DMS79 (cell line): ENCODE results near the gene KRTAP10-5.
"Not testable (repeated sequence)": the region's sequence is repeated elsewhere in the genome, so short reads cannot be mapped to it uniquely, and the experiment has no call there.

Experiments used
- DNase-seq: peaks from one replicate; lab custom pipeline; 2025; lab: John Stamatoyannopoulos, UW

KRTAP10-5 gene

GRCh38 chr21:44571844-44572782 lies 8.3 kb downstream of the KRTAP10-5 start:
- DNase-seq: no peak

GRCh38 chr21:44571296-44571695 lies 9.1 kb downstream of the KRTAP10-5 start:
- DNase-seq: no peak

GRCh38 chr21:44569861-44570517 lies 10.4 kb downstream of the KRTAP10-5 start:
- DNase-seq: no peak

- no peak for DNase-seq
Measured at GRCh38 chr21:44568667-44569556, 11.5 kb downstream of the KRTAP10-5 start.

DNA sequence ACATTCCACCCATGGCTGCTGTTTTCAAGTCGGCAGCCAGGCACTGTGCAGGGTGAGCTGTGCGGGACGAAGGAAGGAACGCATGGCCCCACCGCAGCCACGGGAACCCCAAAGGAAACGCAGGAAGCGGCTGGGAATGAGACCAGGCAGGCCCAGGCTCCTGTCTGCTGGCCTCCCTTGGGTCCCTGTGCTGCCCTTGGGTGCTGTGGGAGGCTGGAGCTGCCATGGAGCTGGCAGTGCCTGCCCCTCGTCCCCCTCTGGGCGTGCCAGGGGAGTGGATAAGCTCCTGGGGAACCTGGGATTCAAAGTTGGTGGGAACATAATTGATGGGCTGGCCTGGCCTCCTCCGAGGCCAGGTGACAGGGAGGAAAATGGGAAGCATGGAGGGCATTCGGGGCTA lies 12.1 kb downstream of the KRTAP10-5 start:
- no peak for DNase-seq

- DNase-seq: no peak
Measured at GRCh38 chr21:44567481-44568171, 12.8 kb downstream of the KRTAP10-5 start.

DNA sequence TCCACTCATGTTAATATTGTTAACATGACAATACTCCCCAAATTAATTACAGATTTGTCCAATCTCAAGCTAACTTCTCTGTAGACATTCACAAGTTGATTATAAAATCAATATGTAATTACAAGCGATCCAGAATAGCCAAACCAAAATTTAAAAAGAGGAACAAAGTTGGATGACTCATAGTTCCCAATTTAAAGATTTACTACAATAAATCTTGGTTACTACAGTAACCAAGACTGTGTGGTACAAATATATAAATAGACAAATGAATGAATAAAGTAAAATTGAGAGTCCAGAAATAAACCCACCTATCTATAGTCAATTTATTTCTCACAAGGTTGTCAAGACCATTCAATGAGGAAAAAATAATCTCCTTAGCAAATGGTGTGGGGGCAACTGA lies 14.0 kb downstream of the KRTAP10-5 start:
- no peak for DNase-seq

DNA sequence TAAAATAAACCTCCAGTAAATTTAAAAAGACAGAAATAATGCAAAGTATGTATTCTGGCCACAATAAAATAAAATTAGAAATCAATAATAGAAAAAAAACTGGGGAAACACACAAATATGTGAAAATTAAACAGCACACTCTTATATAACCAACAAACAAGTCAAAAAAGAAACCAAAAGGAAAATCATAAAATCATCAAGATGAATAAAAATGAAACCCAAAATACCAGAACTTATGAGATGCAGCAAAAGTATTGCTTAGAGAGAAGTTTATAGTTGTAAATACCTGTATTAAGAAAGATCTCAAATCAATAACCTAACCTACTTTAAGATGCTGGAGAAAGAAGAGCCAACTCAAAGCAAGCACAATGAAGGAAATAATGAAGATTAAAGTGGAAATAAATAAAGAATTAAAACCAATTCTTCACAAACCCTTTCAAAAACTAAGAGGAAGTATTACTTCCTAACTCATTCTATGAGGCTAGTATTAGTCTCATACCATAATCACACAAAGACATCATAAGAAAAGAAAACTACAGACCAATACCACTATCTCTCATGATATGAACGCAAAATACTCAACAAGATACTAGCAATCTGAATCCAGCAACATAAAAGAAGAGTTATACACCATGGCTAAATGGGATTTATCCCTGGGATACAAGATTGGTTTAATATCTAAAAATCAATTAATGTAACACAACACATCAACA lies 15.4 kb downstream of the KRTAP10-5 start:
- no peak for DNase-seq

- DNase-seq: no peak
Measured at GRCh38 chr21:44564099-44564498, 16.3 kb downstream of the KRTAP10-5 start.

DNA sequence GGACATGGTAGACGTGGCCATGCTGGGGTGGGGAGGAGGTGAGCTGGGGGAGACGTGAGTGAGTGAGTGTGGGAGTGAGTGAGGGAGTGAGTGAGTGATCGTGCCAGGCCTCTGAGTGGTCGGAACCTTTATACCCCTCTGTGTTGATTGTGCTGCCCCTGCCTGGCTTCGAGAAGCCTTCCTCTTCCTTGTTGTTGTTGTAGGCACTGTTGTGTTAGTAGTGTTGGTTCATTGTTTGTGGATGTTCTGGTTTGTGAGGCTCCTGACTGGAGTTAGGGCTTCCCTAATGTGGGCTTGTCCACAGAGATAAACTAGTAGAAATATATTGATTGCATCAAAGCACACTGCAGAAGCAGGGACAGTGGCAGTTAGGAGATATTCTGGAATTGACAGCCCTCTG lies 21.7 kb downstream of the KRTAP10-5 start, which contains the start of gene KRTAP10-3:
TSS of gene KRTAP10-3 (minus strand) at position 101 of the 400 bp plus-strand sequence. CDS start at position 21, 80 bp downstream.
- DNase-seq: no peak

GRCh38 chr21:44558329-44558675 lies 22.1 kb downstream of the KRTAP10-5 start:
- not testable (repeated sequence) for DNase-seq

- no peak for DNase-seq
Measured at GRCh38 chr21:44557491-44558328, 22.7 kb downstream of the KRTAP10-5 start.

DNA sequence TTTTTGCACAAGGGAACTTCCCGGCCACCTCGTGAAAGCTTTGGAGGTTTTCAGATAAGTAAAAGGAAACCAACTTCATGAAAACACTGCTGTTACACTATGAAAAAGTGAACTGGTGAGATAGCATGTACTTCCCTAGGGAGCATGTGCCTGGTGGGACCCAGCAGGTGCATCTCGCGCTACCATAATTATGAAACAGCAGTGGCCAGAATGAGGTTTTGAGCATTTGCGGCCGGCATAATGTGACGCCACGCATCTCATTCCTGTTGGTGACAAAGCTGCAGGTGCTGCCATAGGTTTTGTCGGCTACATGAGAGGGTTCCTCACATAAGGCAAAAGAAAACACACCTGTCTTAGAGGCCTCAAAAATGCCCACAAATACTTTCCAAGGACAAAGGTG lies 23.5 kb downstream of the KRTAP10-5 start:
- no peak for DNase-seq

DNA sequence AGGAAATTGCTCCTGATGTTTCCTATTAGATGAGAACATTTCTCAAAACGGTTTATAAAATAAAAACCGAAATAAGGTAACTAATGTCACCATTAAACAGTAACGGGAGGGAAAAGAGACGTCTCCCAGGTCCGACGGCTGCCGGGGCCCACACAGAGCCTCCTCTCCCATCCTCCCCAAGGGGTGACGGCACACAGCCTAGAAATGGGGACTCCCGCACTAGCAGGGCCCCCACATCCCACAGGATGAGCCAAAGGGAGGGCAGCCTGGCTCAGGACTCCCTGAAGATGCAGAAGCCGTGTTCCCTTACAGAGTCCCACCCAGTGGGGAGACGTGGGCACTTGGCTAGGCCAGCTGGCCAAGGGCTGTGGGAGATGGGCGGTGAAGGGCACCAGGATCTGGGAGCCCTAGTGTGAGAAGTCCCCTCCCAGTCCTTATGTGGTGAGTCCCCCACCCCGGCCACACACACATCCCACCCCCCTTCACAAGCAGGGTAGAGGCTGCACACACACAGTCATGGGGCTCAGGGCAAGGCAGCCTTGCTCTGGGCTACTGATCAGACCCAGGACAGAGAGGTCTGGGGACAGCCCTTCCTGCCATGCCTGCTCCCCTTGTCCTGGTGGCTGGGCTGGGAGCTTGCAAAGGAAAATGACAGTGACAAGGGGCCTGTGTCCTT lies 25.1 kb downstream of the KRTAP10-5 start:
- no peak for DNase-seq

DNA sequence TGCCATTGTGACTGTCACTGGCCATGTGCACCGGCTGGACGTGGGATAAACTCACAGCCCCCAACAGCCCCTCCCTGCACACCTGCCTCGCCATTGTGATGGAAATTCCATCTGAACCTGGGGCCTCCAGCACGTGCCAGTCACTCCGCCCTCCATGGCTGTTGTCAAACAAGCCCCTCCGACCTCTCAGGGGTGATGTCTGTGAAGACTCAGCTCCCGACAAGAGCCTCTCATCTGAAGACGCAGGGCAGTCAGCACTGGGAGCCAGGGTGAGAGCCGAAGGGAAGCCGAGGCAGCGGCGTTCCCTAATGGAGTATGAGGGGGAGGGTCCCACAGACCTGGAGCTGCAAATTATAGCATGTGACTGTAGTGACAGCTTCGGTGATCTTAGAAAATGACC lies 27.7 kb downstream of the KRTAP10-5 start:
- DNase-seq: no peak

DNA sequence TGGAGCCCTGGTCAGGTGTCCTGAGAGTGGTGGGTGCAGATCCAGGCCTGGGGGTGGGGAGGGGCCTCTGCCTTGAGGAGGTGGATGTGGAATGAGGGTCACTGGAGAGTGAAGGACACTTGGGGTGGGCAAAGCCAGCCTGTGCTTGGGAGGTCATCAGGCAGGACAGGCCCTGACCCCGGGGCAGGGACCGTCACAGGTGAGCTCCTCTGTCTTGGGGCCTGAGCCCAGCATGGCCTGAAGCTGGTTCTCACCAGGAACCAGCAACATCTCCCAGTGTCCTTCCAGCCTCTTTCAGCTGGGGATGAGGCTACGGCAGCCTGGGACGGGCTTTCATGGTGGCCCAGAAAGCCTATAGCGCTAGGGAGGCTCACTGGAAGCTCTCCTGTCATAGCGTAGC lies 28.3 kb downstream of the KRTAP10-5 start:
- no peak for DNase-seq

GRCh38 chr21:44551340-44551961 lies 29.0 kb downstream of the KRTAP10-5 start, which contains the start of gene KRTAP10-2:
Gene KRTAP10-2, minus strand, starts transcription at chr21:44551505. Its CDS starts 47 bp downstream, at chr21:44551458.
- DNase-seq: no peak

GRCh38 chr21:44550807-44551206 lies 29.6 kb downstream of the KRTAP10-5 start:
- DNase-seq: no peak

- DNase-seq: not testable (repeated sequence)
Measured at GRCh38 chr21:44550285-44550684, 30.1 kb downstream of the KRTAP10-5 start.
